SKM-1 (cell line): Measurements from ENCODE around the gene FAM241B.

ENCODE experiments used
- DNase-seq: peaks from one replicate; lab custom pipeline; 2025; ENCODE audit not compliant: unreplicated experiment; lab: John Stamatoyannopoulos, UW

FAM241B gene

GRCh38 chr10:69663369-69663947 is 33.4 kb downstream of the FAM241B start:
- no peak for DNase-seq

- DNase-seq = no peak
These were observed 35.6 kb downstream of the FAM241B start for GRCh38 chr10:69665474-69666320.

GRCh38 chr10:69666756-69667155 is 36.7 kb downstream of the FAM241B start:
- DNase-seq = no peak

- DNase-seq = no peak
These were observed 38.7 kb downstream of the FAM241B start for GRCh38 chr10:69668721-69669120.

DNA sequence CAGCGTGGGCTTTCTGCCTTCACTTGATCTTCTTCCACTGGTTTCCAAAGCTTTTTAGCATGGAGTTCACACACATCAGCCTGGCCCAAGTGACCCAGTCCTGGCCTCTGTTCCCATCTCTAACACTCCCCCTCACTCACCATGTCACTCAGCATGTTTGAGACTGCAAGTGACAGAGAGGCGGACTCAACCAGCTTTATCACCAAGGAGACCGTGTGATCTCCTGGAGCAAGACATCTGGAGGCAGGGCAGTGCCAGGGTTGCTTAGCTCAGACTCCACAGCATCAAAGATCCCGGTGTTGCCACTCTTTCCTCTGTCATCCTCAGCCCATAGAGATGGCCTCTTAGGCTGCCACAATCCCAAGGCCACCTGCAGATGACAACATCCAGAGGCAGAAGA is 39.4 kb downstream of the FAM241B start:
- no peak for DNase-seq

- no peak for DNase-seq
These were observed 43.5 kb downstream of the FAM241B start for GRCh38 chr10:69673521-69673920.

DNA sequence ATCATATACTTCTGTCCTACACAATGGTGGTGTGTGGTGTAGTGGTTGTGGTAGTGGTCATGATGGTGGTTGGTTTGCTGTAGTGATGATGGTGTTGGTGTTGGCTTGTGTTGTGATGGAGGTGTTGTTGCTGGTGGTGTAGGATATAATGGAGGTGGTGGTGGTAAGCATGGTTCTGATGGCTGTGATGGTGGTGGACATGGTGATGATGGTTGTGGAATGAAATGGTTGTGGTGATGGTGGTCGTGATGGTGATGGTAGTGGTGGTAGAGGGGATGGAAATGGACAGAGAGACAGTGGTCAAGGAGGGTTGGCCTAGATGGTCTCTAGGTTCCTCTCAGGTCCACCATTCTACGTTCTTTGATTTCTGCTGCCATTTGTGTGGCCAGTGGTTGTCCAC is 44.7 kb downstream of the FAM241B start:
- DNase-seq = no peak

- DNase-seq = no peak
These were observed 46.3 kb downstream of the FAM241B start for GRCh38 chr10:69676301-69676700.

GRCh38 chr10:69677985-69678654 is 48.1 kb downstream of the FAM241B start:
- DNase-seq = no peak

GRCh38 chr10:69679736-69680135 is 49.7 kb downstream of the FAM241B start:
- DNase-seq = no peak

- no peak for DNase-seq
These were observed 50.6 kb downstream of the FAM241B start for GRCh38 chr10:69680610-69681009.

GRCh38 chr10:69681436-69681835 is 51.4 kb downstream of the FAM241B start:
- no peak for DNase-seq

DNA sequence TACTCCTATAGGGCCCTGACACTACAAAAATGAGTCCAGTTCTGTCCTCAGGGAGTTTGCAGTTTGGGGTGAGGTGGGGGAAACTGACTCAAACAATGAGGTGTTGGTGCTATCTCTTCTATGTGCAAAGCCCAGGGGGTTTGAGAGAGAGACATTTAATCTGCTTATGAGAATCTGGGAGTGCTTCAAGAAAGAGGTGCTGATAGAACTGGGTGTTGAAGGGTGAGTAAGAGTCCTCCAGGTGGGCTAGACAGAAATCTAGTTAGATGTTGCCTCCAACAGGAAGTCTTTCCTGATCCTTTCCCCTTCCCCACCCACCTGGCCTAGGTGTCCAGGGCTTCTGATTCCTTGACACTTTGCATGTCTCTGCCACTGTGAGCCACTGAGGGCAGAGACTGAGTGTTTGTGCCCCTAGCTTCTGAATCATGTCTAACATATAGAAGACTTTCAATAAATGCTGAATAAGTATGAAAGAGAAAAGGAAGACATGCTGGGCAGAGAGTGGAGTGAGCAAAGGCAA is 53.0 kb downstream of the FAM241B start:
- DNase-seq = no peak
